HG02973 (cell line): ENCODE data around the gene TIMM22.

ENCODE experiments used
- ATAC-seq: cut with Tn5 transposase; IDR thresholded peaks from one replicate; pipeline ENCODE4 v1.9.1; 2021; ENCODE audit warnings: moderate library complexity; ENCODE audit not compliant: unreplicated experiment

Gene TIMM22

DNA sequence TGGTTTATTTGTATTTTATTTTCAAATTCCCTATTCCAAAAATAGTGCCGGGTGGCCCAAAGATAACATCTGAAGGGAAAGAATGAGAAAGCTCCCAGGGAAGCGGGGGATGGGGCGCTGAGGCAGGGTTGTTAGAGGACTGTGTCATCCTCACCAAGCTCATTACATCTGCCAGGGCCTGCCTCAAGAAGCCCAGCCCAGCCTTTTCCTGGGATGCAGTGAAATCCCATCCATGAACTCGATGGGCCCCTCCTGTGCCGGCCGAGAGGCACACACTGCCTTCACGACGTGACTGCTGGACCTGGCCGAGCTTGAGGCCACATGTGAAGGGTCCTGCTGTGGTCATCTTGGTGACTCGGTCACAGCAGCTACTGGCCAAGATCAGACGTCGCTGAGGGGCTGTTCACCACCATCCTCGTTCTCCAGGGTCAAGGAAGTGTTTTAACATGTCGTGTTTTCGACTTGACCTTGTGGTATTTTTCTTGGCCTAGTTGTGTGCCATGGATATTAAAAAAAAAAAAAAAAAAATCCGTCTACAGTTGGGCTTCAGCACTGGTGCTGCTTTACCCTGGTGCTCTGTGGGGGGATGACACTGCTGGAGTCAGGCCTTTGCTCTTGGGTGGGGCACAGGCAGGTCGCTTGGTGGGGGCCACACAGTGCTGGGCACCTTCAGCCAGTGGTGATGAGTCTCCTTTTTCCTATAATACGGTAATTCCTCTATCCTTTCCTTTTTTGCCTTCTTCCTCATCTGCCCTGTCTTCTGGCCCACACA, 4.9 kb downstream of the TIMM22 start:
- ATAC-seq, result no peak

DNA sequence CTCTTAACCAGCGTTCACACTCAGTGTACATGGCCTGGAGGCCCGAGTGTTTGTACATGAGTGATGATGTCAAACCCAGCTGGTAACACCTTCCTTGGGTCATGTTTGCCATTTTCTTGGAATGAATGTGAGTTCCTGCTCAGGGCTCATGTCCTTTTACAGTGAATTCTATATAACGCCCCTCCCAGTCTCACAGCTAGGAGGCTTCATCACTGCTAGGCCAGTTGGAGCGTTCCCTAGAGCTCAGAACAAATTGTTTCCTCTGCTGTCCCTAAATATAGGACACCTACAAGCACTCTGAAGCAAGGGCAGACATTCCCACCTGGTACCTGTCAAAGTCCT, 5.5 kb downstream of the TIMM22 start:
- ATAC-seq, result no peak

DNA sequence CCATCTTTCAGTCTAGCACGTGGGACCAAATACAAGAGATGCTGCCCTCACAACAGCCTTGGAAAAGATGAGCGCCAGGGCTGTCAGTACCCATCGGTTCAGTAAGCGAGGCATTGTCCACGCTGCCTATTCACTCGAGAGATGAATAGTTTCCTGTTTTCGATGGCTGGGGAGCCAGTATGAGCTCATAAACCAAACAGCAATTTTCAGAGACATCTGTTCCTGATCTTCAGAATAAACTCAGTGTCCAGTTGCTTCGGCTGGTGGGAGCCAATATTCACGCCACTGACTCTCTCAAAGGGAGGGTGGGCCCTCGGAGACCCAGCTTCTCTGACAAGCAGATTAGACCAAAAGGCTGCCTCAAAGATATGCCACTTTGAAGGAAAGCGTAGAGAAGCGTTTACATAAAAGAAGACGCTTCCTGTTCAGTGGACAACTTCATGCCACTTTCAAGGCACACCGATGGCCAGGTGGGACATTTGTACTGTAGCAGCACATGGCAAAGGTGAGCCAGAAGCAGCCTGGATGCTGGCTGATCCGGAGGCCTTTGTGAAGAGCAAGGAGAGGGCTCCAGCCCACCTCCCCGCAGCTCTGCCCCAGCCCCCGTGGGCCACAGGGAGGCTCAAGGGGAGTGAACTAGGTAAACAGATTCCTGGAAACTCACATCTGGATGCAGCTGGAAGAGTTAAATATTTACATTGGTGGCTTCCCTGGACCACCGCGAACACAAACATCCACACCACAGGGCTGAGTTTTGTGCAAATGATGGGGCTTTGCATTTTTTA, 6.0 kb downstream of the TIMM22 start:
- no peak for ATAC-seq

DNA sequence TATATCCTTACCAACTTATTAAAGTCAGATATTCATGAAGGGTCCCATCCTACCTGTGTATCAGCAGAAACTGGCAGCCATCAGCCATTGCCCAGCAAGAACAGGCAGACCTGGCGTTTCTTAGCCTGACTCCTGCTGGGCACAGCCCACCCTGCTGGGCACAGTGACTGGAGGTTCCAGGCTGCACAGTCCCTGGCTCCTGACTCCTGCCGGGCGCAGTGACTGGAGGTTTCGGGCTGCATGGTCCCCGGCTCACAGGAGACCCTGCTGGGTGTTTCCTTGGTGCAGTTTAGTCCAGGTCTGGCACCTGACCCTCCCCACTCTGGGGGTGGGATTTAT, 6.7 kb downstream of the TIMM22 start:
- no peak for ATAC-seq

DNA sequence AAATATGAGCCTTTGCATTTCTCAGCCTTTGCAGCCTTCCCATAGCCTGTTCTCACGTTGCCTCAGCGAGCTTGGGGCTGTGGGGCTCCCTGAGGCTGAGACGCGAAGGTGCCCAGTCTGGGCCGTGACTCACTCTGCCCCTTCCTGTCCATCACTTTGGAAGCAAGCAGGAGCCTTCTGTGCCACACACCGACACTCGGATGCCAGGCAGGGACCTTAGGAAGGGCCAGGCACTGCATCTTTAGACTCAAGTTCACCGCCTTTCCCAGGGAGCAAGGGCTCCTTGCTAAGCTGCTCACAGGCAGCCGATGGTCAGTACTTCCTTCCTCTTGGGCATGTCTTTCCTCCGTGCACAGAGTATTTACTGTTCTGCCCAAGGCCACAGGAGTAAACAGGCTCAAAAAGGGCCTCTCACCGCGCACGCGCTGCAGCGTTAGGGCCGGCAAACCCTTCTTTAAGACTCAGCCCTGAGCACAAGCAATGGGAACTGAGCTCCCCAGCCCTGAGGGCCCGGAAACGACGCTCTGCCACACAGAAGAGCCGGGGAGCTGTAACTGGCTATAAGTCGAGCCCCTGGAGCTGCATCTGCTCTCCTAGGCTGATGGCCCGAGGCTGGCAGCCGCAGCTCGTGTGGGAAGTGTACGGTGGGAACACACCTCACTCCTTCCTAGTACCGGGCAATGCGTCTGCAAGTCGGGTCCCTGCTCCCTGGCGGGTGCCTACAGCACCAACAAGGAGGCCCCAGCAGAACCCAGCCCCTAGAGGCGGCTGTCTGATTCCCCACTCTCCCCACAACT, 7.2 kb downstream of the TIMM22 start:
- ATAC-seq, result no peak

DNA sequence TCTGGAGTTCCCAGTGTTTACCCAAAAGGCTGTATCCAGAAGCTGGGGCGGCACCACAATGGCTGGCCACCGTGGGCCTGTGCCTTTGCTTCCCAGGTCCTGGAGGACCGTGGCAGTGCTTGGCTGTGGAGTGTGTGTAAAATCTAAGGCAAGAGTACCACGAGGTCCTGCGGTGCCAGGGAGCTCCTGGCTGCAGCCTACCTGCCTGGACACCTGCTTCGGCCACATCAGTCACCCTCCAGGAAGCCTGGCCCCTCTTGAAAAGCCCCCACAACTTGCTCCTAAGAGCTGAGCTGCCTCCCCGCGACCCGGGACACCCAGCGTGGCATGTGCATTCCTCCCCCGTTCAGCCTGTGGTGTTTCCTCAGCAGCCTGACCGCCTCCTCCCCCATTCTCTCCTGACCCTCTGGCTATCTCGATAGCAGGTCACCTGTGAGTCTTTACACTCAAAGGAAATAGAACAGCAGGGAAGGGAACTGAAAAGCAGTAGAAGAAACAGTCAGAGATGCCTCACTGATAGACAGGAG, 7.9 kb downstream of the TIMM22 start:
- no peak for ATAC-seq

DNA sequence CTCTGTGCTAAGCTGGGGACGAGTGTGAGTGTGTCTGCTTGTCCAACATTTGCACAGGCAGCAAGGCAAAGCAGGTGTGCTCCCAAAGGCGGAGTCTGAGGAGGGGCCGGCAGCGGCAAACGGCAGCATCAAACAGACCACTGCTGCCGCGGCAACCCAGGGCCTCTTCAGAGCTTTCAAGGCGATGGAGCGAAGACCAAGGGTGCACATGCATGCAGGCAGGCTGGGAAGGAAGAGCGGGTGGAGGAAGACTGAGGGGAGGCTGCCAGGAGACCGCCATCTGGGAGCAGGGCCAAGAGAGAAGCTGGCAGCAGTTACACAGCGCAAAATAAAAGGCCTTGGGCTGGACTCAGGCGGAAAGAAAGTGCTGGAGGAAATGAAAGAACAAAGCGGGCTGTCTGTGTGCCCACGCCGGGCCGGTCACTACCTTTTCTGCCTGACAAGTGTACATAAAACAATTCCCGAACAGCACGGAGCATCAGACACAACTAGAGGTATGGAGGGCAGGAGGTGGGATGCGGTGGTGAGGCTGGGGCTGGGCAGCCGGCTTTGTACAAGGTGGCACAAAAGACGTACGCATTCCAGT, 8.5 kb downstream of the TIMM22 start:
- no peak for ATAC-seq

DNA sequence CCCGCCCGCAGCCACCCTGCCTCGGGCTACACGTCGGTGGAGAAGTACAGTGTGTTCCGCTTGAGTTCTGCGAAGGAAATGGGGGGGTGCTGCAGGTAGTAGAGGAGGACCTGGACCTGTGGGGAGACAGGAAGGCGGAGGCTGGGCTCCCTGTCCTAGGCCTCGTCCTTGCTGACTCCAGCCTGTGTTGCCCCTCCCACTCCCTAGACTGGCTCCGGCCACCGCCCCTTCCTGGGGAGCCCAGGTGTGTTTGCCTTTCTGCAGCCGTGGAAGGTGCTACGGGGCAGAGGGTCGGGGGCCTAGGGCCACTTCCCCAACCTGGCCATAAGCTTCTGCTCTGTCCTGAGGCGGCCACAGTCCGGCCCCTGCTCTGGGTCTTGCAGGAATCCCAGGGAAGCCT, 9.1 kb downstream of the TIMM22 start:
- no peak for ATAC-seq

DNA sequence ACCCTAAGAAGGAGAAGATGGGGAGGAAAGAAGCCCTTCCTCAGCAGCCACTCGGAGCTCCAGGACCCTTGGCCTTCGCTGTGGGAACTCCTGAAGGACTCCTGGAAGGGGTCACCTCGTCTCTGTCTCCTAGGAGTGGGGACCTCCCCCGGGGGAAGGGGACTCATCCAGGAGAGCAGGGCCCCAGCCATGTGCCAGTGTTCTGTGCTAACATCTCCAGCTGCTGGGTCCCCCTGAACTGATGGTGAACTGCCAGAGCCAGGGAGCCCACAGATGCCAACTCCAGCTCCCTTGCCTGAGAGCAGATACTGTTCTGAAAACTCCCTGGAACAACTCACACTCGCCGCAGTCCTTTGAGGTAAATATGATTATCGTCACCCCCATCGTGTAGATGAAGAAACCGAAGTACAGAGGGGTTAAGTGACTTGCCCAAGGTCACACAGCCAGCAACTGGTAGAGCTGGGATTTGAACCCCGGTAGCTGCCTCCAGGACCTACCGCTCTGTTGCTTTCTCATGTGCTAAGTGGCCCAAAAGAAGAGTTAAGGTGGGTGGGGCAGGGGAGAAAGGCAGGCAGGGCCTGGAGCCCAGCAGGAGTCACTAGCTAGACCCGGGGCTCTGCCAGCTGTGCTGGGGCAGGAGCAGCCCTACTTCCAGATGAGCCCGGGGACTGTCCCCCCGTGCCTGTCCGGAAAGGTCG, 10.5 kb downstream of the TIMM22 start:
- ATAC-seq, result no peak

DNA sequence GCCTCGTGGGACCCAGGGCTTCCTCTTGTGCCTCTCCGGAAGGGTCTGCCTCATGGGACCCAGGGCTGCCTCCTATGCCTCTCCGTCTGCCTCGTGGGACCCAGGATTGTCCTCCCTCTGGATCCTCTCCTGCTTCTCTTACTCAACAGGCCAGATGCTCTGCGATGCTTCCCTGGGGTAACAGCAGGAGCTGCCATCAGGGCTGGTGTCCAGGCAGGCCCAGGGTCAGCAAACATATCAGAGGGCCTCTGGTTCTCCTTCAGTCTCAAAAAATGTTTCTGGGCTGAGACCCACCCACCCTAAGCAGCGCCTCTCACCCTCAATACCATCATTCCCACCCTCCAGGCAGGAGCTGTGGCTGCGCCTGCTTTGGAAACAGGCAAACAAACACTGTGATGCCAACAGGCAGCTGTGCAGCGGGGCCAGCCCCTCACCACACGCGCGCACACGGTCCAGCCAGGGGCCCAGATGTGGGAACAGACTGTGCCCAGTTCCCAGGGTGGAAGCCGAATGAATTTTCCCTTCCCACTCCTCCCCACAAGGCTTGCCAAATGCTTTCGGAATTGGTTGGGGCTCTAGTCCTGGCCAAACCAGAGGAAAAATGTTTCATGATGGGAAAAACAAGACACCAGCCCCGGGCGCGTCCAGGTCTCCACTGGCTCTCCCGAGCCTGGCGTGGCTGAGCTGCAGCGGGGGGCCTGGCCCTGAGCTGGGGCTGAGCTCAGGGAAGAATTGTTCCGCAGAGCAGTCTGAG, 11.3 kb downstream of the TIMM22 start:
- ATAC-seq, result no peak

DNA sequence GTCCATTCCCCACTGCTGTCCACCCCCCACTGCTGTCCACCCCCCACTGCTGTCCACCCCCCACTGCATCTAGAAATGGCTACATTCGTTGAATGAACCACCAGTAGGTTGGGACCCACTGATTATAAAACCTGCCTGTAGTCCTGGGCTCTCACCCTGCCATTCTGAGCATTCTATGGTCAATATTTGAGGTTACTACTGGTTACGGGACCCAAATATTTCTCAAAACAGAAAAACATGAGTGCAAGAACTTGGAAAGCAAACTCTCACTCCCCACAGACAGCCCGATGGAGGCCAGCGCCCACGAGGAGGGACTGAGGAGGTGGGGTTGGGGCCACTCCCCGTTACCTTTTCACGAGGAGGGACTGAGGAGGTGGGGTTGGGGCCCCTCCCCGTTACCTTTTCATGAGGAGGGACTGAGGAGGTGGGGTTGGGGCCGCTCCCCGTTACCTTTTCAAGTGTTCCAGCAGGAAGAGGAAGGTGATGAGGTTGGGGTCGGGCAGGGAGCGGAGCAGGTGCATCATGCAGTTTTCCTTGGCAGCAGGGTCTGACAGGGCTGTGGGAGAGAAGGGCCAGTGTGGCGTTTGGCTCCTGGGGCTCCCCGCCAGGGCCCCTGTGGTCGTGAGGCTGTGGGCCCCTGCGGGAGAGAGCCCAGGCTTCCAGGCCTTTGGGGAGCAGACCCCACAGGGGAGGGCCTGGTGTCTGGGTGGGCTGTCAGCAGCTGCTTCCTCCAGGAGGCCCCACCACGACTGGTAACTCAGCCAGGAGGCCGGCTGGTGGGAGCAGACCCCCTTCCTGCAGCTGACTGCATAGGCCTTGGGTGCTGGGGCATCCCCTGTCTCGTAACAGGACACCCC, 12.5 kb downstream of the TIMM22 start:
- no peak for ATAC-seq

DNA sequence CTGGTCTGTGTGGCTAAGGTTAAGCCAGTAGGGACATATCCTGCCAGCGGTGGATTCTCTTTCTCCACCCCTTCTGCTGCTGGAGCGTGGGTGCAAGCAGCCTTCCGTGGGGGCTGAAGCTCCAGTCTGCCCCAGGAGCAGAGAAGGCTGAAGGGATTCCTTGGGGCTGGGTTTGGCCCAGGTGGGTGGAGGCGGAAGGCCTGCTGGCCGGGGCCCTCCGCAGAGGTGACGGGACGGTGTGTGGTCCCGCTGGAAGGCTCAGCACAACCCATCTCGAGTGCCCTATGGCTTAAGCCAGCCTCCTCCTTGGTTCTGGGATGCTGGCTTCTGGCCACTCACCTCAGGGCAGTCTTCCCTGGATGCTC, 13.1 kb downstream of the TIMM22 start:
- ATAC-seq, result no peak

DNA sequence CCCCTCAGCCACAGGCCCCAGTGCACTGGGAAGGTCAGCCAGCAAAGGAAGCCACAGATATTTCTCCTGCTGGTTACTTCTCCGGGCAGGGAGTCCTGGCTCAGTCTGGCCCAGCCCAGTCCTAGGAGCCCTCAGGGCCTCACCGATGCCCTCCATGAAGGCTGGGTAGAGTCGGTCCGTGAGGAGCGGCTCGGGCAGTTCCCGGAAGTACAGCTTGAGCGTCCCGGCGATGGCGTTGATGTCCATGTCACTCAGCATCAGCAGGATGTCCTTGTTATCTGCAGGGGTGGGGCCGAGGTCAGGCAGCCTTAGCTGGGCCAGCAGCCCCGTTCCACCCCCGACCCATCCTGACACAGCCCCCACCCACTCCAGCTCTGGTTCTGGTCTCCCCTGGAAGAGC, 13.7 kb downstream of the TIMM22 start:
- ATAC-seq, result no peak

DNA sequence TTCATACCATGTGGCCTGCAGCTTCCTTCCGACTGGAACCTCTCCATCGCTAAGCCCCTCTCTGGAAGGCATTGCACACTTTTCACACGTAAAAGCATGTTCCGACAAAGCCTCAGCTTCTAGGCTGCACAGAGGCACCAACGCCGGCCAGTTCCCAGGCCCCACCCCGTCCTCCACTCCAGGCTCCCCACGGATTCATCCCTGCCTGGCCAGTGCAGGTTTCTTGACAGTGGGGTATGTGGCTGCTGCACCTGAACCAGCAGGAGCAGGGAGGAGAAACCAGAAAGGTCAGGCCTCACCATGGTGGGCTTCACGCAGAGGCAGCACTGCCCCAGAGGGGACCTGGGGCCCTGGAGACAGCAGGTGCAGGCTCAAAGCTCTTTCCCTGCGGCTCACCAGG, 14.2 kb downstream of the TIMM22 start:
- no peak for ATAC-seq

DNA sequence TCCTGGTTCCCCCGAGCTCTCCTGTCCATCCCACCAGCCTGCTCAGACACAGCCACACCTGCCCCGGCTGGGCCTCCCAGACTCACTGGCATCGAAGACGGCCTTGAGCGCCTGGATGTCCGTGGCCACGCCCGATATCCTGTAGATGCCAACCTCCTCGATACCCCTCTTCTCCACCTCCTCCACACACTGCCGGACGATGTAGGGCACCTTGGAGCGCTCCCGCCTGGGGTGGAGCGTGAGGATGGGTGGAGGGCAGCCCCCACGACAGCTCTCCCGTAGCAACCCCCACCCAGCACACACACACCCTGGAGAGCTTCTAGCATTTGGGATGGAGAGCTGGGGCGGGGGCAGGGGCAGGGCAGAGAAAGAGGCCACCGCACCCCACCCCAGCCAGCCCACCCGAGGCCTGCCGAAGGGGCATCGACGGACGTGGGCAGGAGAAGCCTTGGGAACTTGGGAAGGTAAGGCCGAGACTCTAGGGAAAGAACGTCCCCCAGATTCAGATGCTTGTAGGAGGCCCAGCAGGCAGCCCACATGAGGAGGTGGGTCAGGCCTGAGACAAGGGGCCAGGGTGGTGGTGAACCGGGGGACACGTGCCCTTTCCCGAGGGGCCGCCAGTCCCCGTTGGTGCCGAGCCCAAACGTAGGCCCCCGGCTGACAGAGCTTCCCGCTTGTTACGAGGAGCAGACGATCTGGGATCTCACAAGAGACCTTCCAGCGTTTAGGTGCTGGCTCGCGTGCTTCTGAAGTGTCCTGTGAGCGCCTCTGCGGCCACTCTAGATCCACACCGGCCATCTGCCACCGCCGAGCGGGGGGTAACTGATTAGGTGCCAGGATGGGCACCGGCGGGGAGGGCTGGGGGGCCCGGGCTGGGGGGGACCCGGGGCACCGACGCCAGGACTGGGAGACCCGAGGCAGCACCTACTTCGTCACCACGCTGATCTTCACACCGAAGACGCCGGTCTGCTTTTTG, 15.1 kb downstream of the TIMM22 start:
- no peak for ATAC-seq

DNA sequence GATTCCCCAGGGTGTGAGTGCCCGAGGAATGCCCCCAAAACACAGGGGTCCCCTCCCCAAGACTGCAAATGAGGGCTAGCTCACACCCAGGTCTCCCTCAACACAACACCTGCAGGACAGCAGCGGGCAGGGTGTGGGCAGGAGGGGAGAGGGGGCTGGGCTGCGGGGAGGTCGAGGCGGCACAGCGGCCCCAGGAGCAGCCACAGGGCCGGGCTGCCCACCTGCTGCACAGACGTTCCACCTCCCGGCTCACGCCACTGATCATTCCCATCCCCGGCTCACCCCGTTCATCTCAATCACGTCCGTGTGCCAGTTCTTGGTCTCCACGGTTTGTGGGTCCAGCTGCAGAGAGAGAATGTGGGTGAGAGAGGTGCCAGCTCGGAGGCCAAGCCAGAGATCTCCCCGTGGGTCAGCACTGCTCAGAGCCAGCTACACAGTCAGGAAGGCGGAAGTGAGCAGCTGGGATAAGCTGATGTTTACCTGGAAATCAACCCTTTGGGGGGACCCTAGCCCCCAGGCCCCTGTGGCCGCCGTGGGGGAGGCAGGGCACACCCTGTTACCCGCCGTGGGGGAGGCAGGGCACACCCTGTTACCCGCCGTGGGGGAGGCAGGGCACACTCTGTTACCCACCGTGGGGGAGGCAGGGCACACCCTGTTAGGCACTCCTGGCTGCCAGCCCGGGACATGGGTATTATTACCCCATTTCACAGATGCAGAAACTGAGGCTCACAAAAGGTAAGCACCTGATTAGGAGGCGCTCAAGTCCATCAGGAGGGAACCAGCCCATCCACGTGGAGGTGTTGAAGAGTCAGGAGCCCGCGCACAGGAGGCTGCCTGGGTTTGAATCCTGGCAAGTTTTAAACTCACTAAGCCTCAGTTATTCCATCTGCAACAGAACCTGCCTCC, 16.1 kb downstream of the TIMM22 start:
- no peak for ATAC-seq

DNA sequence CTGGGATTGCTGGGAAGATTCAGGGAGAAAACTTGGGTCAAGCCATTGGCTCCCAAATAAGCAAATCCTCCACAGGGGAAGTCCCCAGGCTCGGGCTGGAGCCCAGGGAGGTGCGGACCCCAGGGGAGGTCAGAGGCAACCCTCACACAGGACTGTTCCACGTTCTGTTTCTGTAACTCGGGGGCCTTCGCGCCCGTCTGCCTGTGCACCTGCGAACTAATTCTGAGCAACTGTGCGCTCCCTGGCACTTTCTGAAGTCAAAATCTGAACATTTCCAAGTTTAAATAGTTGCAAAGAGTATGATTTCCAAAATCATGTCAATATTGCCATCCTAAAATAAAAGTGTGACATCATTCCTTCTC, 16.8 kb downstream of the TIMM22 start:
- ATAC-seq, result no peak
